HS-5 (cell line): ENCODE measurements around the gene TLK2.
"Not testable (repeated sequence)": the region's sequence is repeated elsewhere in the genome, so short reads cannot be mapped to it uniquely, and the experiment has no call there.

Source experiments
- DNase-seq: peaks from one replicate; pipeline ENCODE4 v3.0.0-alpha.2; 2012; ENCODE audit warnings: low read depth

TLK2 gene

DNA sequence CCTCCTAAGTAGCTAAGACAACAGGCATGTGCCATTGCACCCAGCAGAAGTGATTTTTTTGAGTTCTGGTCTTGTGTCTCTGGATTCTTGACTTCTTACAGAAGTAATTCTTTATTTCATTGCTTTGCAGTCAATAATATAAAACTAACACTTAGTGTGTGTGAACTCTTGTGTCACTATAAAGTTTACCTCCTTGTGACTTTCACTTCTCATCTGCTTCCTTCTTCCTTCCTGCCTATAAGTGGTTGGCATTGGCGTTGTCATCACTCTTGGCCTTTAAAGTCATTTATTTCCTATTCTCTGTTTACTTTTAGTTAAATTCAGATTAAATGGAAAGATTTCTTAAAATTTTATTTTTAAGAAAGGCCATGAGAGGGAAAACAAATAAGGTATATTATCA, 12.4 kb downstream of the TLK2 start:
- DNase-seq = not testable (repeated sequence)

DNA sequence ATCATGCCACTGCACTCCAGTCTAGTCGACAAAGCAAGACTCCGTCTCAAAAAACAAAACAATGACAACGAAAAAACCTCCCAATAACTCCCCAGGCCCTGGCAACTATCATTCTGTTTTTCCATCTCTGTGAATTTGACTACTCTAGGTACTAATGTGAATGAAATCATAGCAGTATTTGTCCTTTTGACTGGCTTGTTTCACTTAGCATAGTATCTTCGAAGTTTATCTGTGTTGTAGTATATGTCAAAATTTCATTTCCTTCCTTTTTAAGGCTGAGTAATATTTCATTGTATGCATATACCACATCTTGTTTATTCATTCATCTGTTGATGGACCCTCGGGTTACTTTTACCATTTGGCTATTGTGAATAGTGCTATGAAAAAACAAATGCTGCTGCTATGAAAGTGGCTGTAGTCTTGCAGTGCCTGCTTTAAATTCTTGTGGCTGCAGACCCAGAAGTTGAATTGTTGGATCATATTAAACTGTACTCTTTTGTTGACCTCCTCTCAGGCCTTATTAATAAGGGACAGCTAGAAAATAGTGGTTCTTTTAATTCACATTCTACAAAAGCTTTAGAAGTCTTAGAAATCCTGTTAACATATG, 14.5 kb downstream of the TLK2 start:
- not testable (repeated sequence) for DNase-seq

DNA sequence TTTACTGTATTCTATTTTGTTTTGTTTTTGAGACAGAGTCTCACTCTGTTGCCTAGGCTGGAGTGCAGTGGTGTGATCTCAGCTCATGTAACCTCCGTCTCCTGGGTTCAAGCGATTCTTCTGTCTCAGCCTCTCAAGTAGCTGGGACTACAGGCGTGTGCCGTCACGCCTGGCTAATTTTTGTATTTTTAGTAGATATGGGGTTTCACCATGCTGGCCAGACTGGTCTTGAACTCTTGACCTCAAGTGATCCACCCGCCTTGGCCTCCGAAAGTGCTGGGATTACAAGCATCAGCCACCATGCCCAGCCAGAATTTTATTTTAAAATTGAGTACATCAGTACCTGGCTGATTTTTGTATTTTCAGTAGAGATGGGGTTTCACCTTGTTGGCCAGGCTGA, 15.4 kb downstream of the TLK2 start:
- DNase-seq = not testable (repeated sequence)

DNA sequence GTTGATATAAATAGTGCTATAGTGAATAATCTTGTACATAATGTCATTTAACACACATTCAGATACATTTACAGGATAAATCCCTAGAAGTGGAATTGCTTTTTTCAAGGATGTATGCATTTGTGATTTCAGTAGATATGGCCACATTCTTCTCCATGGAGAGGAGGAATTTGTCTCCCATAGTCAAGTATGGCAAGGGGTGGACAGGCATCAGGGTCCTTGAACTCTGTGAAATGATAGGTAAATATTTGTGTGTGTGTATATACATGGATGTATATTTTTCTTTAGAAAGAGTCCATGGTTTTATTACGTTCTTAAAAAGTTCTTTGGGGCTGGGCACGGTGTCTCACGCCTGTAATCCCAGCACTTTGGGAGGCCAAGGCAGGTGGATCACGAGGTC, 17.7 kb downstream of the TLK2 start:
- DNase-seq = not testable (repeated sequence)

DNA sequence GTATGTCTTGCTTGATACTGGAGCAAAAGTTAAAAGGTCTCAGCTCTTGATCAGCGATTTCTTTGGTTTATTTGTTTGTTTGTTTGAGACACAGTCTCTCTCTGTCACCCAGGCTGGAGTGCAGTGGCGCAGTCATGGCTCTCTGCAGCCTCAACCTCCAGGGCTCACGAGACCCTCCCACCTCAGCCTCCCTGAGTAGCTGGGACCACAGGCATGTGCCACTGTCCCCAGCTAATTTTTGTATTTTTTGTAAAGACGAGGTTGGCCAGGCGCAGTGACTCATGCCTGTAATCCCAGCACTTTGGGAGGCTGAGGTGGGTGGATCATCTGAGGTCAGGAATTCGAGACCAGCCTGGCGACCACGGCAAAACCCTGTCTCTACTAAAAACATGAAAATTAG, 20.2 kb downstream of the TLK2 start:
- not testable (repeated sequence) for DNase-seq

DNA sequence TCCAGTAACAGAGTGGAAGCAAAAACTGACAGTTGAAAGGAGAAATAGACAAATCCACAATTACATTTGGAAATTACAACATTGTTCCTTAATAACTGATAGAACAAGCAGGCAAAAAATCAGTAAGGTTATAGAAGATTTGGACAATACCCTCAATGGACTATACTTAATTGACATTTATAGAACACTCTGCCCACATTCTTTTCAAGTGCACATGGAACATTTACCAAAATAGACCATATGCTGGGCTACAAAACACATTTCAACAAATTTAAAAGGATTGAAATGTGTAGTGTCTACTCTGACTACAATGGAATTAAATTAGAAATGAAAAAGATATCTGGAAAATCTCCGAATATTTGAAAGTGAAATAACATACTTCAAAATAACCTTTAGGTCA, 21.8 kb downstream of the TLK2 start:
- DNase-seq = not testable (repeated sequence)

DNA sequence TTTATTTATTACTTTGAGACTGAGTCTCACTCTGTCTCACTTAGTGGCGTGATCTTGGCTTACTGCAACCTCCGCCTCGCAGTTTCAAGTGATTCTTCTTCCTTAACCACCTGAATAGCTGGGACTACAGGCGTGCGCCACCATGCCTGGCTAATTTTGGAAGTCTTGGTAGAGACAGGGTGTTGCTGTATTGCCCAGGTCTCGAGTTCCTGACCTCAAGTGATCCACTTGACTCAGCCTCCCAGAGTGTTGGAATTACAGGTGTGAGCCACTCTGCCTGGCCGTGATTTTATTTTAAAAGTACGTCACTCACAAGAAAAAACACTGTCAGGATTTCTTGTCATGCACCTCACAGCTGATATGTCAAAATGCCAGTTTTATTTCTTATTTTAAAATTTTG, 26.2 kb downstream of the TLK2 start:
- not testable (repeated sequence) for DNase-seq

DNA sequence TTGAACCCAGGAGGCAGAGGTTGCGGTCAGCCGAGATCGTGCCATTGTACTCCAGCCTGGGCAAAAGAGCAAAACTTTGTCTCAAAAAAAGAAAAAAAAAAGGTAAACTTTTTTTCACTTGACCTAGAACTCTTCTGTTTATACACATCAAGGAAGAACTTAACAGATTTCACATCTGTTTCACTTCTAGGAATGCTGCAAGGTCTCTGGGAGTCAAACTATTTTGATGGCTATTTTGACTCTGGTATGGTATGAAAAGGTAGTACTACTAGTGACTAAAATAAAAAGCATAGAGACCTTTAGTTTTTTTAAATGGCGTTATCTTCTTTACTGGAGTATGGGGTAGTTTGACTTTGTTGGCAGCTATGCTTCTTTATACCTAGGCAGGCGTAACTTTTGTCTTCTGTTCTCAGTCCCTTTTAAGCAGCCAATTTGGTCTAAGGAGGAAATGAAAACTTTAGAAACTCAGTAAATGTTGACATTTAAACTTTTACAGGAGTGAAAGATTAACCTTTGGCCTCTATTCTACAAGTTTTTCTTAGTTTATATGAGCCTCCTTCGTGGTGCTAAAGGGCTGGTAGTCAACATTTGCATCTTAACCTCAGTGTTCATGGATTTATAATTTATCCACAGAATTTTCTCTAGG, 28.7 kb downstream of the TLK2 start:
- DNase-seq = not testable (repeated sequence)

DNA sequence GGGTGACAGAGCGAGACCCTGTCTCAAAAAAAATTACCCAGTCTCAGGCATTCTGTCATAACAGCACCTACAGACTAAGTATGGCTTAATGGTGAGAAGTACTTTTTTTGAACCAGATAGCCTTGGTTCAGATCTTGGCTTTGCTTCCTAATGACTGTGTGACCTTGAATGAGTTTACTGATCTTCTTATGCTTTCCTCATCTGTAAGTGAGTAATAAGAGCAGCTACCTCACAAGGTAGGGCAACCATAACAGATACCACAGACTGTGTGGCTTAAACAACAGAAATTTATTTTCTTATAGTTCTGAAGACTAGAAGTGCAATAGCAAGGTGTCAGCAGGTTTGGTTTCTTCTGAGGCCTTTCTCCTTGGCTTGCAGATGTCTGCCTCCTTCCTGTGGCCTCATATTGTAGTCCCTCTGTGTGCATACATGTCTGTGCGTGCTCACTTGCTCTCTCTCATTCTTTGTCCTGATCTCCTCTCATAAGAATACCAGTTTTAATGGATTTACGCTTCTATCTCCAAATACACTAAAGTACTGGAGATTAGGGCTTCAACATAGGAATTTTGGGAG, 31.7 kb downstream of the TLK2 start:
- not testable (repeated sequence) for DNase-seq

DNA sequence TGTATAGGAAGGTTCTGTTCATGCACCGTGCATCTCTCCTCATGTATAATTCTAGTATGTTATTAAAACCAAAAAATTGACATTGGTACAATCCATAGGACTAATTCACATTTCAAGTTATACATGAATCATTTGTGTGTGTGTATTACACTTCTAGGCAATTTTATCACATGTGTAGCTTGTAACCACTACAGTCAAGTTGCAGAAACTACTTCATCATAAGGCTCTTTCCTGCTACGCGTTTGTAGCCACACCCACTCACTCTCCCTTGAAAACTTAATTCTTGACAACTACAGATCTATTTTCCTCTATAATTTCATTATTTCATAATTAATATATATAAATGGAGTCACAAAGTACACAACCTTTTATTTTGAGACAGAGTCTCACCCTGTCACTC, 32.4 kb downstream of the TLK2 start:
- not testable (repeated sequence) for DNase-seq

DNA sequence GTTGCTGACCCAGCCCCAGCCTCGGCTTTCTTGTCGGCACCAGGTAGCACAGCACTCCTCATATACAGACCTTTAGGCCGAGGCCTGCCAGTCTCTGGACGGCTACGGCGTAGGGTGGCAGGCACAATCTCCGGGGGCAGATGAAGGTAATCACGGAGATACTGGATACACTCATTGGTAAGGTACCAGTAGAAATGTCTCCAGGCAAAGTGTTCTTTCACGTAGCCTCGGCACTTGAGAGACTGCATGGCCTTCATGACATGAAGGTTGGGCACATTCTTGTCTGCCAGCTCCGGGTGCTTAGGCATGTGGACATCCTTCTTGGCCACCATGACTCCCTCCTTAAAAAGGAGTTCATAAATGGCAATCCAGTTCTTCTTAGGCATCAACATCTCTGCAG, 37.8 kb downstream of the TLK2 start:
- not testable (repeated sequence) for DNase-seq

DNA sequence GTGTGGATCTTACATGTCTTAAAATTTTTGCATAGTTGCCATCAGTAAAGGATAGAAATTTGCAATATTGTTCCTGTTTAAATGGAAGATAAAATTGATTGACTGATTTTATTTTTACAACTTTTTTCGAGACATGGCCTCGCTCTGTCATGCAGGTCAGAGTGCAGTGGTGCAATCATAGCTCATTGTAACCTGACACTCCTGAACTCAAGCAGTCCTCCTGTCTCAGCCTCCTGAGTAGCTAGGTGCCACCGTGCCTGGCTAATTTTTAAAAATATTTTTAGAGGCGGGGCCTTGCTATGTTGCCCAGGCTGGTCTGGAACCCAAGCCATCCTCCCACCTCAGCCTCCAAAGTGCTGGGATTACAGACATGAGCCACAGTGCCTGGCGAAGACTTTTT, 42.7 kb downstream of the TLK2 start:
- DNase-seq = not testable (repeated sequence)

DNA sequence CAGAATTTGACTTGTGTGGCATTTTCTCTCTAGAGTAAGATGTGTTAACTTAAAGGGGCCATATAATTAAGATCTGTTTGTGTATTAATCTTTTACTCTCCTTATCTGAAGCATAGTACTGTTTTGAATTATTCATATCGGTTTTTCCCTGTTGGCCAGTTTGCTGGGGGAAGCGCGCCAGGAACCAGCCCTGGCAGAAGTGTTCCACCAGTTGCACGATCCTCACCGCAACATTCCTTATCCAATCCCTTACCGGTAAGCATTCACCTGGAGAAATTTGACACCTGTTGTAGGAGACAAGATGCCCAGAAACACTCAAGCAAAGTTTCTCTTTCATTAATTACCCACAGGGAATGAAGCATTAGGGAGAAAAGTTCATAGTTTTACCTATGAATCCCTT, 45.5 kb downstream of the TLK2 start:
- DNase-seq = not testable (repeated sequence)

DNA sequence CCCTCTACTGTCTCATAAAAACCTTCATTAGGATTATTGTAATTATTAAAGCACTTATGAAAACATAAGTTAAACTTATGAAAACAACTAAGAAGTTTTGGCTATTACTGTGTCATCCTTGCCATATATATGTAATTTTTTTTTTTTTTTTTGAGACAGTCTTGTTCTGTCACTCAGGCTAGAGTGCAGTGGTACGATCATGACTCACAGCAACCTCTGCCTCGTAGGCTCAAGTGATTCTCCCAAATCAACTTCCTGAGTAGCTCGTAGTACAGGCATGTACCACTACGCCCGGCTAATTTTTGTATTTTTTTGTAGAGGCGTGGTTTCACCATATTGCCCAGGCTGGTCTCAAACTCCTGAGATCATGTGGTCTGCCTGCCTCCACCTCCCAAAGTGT, 46.7 kb downstream of the TLK2 start:
- peak; percentile 25 for DNase-seq

DNA sequence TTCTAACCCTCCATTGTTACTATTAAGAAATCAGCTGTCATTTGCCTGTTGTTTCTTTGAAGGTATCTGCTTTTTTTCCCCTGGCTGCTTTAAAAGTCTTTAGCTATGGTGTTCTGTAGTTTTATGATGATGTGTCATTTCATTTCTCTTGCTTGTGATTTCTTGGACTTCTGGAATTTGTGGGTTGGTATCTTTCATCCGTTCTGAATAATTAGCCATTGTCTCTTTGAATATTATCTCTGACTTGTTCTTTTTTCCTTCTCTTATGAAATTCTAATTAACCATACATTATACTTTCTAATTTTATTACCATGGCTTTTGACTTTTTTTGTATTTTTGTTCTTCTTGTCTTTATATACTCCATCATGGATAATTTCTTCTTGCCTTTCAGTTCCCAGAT, 52.3 kb downstream of the TLK2 start:
- DNase-seq = not testable (repeated sequence)

DNA sequence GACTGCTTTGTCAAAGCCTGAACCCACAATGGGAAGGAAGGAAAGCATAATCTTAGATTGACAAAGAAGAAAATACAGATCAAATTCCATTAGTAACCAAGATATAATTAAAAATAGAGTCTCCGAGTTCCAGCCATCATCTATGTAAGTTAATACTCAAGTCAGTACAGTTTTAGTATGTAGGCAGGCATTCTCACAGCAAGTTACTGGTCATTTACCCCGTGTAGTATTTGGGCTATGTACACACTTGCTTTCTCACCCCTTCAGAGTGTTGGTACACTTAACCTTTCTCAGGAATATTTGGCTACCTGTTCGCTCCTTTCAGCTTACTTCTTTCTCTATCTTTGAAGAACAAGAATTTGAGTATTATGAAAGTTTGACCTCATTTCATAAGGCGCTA, 57.9 kb downstream of the TLK2 start:
- DNase-seq = not testable (repeated sequence)

DNA sequence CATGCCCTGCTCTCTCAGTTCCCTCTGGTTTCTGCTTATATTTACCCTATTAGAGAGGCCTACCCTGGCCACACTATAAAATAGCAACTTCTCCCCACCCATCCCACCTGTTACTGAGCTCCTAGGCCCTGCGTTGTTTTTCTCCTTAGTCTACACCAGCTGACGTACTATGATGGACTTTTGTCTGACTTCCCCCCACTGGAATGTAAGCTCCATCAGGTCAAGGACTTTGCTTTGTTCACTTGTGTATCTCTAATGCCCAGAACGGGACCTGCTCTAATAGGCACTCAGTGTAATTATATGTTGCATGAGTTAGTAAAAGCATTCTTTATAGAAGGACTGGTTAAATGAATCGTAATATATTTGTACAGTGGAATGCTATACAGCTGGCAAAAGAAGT, 62.4 kb downstream of the TLK2 start:
- DNase-seq = not testable (repeated sequence)

DNA sequence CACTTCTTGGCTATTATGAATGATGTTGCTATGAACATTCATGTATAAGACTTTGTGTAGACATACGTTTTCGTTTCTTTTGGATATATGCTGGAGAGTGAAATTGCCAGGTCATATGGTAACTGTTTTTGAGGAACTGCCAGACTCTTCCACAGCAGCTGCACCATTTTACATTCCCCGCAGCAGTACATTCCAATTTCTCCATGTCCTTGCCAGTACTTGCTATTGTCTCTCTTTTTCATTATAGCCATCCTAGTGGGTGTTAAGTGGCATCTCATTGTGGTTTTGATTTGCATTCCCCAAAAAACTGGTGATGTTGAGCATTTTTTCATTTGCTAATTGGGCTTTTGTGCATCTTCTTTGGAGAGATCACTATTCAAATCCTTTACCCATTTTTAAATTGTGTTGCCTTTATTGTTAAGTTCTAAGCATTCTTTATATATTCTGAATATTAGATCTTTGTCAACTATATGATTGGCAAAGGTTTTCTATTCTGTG, 64.7 kb downstream of the TLK2 start:
- DNase-seq = not testable (repeated sequence)

DNA sequence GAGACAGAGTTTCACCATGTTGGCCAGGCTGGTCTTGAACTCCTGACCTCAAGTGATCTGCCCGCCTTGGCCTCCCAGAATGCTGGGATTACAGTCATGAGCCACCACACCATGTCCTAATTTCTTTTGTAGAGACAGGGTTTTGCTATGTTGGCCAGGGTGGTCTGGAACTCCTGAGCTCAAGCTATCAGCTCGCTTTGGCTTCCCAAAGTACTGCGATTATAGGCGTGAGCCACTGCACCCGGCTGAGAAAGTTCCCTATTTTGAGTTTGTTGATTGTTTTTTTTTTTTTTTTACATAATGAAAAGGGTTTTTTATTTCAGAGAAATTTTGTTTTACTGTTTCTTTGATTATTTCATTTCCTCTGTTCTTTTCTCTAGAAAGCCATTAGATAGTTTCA, 67.4 kb downstream of the TLK2 start:
- DNase-seq = not testable (repeated sequence)

DNA sequence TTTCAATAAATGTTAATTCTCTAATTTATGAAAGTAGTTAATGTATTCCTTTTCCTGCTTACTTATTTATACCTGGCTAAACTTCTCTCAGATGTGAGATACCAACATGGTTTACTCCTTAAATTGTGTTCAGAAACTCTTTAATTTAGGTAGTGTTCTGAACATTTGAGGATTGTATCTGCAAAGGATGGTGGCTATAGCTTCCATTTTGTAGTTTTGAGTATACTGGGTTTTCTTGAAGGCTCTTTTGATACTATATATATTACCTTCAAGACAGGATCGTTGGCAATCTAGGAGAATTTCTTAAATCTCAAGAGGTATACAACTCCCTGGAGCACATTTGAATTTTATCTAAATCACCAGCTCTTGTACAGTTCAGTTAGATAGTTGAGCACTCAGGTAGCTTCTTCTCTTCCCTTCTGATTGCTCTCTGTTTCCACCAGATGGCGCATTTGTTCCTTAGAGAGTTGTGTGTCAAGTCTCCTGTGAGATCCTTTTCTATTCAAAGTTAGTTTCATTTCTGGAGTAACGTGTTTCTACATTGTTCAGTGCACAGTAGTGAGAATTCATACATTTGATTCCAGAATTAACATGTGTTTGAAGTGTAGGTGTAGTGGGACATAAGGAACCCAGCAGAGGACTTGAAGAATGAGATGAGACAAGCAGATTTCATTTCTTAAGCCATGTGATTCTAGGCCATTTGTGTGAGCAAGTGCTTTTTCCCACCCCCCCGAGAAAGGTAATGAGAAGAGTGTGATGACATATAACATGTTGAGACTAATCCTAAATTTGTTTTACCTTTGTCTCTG, 74.4 kb downstream of the TLK2 start:
- DNase-seq = peak; percentile 18

DNA sequence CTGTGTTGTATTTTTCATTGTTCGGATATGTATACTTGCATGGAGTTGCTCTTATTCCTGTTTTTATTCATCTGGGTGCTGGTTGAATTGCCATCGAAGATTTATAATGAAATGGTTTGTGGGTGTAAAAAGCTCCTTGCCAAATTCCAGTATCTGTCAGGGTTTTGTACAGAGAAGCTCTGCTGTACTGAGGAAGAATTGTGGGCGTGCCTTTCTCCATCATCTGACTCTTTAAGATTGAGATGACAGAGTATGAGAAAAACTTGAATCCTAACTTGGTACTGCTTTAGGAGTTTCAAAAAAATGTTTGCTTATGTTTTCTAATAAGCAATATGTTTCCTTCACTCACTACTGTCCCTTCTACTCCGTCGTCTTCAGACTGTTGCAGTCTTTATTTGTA, 78.9 kb downstream of the TLK2 start:
- not testable (repeated sequence) for DNase-seq

DNA sequence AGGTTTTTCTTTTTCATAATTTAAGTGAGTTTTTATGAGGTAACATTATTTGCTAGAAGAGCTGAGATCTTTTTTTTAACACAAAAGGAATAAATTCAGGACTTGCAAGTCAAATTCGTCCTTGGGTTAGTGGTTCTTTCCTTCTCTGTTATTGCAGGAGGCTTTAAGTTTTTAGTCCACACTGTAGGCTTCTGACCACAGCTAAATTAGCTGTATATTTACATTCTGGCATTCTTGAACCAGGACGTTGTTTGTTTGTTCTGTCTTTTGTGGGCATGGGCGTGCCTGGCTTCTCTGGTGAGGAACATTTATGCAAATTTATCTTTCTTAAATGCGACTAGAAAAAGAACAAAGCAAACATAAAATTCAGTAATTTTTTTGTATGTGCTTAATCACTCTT, 80.3 kb downstream of the TLK2 start:
- DNase-seq = not testable (repeated sequence)

DNA sequence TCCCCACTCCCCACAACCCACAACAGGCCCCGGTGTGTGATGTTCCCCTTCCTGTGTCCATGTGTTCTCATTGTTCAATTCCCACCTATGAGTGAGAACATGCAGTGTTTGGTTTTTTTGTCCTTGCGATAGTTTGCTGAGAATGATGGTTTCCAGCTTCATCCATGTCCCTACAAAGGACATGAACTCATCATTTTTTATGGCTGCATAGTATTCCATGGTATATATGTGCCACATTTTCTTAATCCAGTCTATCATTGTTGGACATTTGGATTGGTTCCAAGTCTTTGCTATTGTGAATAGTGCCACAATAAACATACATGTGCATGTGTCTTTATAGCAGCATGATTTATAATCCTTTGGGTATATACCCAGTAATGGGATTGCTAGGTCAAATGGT, 82.3 kb downstream of the TLK2 start:
- not testable (repeated sequence) for DNase-seq
